ENCODE results near the gene PTGS1.

PTGS1 gene

DNA sequence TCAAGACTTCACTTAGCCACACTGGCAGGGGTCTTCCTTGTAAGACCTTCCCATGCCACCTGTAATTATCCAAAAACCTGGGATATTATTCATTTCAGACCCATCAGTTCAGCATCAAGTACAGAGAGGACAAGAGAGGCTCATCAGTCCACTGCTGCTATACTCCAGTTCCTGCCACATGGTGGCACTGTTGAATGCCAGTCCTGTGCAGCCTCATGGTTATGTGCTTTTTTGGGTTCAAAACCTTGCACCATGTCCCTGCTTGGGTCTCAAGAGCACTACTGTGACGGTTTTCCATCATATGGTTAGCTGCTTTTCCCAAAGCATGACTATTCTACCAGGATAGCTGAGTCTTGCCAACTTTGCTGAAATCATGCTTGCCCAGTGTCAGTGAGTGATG lies 8.5 kb downstream of the PTGS1 start:
- no peaks in the 10 kb centered on the region for H3K36me3 Mint-ChIP-seq
- H3K4me1 Mint-ChIP-seq = no peaks in the 10 kb centered on the region
- ATAC-seq = no peak
- H3K4me3 Mint-ChIP-seq = no peak overlapping the region
- H3K9me3 Mint-ChIP-seq = no peaks in the 10 kb centered on the region
- no peak for DNase-seq (ENCODE audit: low spot score in 2 of 2)
- no peak overlapping the region for H3K27ac Mint-ChIP-seq

DNA sequence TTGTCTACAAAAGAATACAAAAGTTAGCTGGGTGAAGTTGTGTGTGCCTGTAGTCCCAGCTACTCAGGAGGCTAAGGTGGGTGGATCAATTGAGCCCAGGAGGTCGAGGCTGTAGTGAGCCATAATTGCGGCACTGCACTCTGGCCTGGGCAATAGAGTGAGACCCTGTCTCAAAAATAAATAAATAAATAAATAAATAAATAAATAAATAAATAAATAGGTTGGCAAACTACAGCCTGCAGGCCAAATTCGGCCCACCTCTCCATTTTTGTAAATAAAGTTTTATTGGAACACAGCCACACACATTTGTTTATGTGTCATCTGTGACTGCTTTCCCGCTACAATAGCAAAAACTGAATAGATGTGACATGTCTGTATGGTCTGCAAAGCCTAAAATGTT lies 9.5 kb downstream of the PTGS1 start:
- Mint-ChIP-seq H3K36me3 (no peaks in the 10 kb centered on the region), H3K4me3 (no peak overlapping the region), H3K27ac (no peak overlapping the region), H3K9me3 (no peaks in the 10 kb centered on the region), H3K4me1 (no peaks in the 10 kb centered on the region)
- ATAC-seq (no peak), DNase-seq (ENCODE audit: low spot score in 2 of 2) (no peak)

DNA sequence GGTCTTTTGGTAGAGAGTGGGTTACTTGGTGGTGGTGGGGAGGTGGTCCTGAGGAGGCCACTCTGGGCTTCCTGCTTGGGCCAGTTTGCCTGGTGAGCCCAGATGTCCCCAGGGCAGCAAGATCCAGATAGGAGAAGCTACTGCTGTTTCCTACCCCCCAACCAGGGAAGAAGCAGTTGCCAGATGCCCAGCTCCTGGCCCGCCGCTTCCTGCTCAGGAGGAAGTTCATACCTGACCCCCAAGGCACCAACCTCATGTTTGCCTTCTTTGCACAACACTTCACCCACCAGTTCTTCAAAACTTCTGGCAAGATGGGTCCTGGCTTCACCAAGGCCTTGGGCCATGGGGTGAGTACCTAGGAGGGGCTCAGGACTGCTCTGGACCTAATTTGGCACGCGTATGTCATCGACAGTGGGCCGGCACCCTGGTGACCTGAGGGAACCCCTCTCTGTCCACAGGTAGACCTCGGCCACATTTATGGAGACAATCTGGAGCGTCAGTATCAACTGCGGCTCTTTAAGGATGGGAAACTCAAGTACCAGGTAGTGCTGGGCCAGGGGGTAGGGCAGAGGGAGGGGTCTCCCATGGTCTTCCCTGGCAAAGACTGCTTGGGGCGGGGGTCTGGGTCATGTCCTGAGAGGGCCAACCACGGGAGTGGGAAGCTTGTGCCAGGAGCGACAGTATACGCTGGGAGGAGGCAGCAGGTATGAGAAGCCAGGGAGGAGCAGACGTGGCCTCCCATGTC lies 10.6 kb downstream of the PTGS1 start:
- DNase-seq (ENCODE audit: low spot score in 2 of 2) = no peak
- H3K4me3 Mint-ChIP-seq = no peak overlapping the region
- no peaks in the 10 kb centered on the region for H3K4me1 Mint-ChIP-seq
- H3K9me3 Mint-ChIP-seq = no peaks in the 10 kb centered on the region
- no peak overlapping the region for H3K27ac Mint-ChIP-seq
- no peak for ATAC-seq
- H3K36me3 Mint-ChIP-seq = no peaks in the 10 kb centered on the region

DNA sequence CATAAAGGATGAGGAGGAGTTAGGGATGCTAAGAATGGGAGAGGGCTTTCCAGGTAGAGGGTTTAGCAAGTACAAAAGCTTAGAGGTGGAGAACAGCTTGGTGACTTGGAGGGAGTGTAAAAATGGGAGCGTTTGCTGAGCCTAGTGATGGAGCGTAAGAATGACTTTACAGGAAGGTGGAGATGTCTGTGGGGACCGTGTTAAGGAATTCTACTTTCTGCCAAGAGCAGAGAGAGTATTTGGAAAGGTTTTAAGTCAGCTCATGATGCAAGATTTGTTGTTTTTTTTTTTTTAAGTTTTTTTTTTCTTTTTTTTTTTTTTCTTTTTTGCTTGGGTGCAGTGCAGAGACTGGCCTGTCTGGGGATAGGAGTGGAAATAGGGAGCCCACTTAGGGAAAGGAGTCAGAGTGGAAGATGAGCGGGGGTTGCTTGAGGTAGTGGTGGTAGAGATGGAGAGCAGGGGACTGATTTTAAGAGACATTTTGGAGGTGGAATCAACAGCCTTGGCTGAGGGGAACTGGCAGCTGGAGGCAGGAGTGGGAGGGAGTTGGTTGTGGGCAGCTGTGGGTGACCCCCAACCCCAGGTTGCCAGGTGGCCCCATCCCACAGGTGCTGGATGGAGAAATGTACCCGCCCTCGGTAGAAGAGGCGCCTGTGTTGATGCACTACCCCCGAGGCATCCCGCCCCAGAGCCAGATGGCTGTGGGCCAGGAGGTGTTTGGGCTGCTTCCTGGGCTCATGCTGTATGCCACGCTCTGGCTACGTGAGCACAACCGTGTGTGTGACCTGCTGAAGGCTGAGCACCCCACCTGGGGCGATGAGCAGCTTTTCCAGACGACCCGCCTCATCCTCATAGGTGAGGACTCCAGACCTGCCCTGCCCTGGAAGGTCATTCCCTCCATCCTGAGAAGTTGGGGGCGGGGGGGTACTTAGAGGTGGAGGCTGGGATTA lies 12.4 kb downstream of the PTGS1 start:
- Mint-ChIP-seq H3K4me3 (no peak overlapping the region), H3K27ac (no peak overlapping the region), H3K9me3 (no peaks in the 10 kb centered on the region), H3K36me3 (no peaks in the 10 kb centered on the region), H3K4me1 (no peaks in the 10 kb centered on the region)
- ATAC-seq (no peak), DNase-seq (ENCODE audit: low spot score in 2 of 2) (no peak)

DNA sequence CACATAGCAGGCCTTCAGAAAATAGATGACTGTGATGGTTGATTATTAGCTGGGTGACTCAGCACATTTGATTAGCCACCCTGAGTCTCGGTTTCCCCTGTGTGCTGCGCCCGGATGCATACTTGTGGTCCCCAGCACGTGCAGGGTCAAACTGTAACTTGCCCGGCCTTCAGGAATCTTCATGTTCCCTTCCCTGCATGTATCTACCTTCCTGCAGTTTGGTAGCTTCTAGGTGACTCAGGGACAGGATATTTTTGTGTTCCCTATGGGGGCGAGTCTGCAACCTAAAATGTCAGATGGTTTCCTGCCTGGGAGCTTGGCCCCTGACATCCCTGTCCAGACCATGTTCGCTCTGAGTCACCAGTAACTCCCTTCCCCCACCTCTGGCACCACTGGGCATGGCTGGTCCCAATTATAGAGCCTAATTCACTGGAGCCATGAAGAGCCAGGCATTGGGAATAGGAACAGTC lies 13.2 kb downstream of the PTGS1 start:
- DNase-seq (ENCODE audit: low spot score in 2 of 2) (no peak), ATAC-seq (no peak)
- no peak overlapping the region for H3K27ac Mint-ChIP-seq
- no peaks in the 10 kb centered on the region for H3K36me3 Mint-ChIP-seq
- H3K4me3 Mint-ChIP-seq = no peak overlapping the region
- no peaks in the 10 kb centered on the region for H3K4me1 Mint-ChIP-seq
- H3K9me3 Mint-ChIP-seq = no peaks in the 10 kb centered on the region

DNA sequence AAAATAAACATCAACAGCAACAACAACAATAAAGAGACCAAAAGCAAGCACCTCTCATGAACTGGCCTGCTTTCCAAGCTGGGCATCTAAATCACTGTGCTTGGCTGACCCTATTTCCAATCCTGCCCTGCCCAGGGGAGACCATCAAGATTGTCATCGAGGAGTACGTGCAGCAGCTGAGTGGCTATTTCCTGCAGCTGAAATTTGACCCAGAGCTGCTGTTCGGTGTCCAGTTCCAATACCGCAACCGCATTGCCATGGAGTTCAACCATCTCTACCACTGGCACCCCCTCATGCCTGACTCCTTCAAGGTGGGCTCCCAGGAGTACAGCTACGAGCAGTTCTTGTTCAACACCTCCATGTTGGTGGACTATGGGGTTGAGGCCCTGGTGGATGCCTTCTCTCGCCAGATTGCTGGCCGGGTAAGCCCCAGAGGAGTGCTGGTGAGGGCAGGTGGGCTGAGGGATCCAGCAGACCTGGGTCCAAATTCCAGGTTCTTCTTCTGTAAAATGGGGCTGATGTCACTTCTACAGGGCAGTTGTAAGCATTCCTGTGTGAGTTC lies 15.6 kb downstream of the PTGS1 start:
- DNase-seq (ENCODE audit: low spot score in 2 of 2) (no peak), ATAC-seq (no peak)
- Mint-ChIP-seq H3K4me1 (peaks cover 8% of the 10 kb centered on the region), H3K9me3 (no peaks in the 10 kb centered on the region), H3K27ac (no peak overlapping the region), H3K36me3 (no peaks in the 10 kb centered on the region), H3K4me3 (no peak overlapping the region)

DNA sequence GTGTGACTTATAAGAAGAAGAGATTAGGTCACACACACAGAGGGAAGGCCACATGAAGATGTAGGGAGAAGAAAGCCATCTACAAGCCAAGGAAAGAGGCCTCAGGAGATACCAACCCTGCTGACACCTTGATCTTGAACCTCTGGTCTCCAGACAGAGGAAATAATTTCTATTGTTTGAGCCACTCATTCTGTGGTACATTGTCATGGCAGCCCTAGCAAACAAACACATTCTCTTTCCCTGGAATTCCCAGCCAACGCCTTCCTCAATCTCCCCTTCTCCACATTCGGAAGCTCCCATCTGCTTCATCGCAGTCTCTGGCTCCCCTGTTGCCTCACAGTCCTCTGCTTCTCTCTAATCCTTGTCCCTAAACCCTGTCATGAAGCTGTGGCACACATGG lies 16.7 kb downstream of the PTGS1 start:
- peaks cover 8% of the 10 kb centered on the region for H3K4me1 Mint-ChIP-seq

DNA sequence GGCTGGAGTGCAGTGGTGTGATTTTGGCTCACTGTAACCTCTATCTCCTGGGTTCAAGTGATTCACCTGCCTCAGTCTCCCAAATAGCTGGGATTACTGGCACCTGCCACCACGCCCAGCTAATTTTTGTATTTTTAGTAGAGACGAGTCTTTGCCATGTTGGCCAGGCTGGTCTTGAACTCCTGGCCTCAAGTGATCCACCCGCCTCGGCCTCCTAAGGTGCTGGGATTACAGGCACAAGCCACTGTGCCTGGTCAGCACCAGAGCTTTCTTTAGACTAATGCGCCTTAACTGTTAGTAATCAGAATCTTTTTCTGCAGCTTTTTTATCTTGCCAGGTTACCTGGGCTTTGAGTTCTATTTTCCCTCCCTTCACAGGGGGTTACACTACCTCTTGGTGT lies 18.4 kb downstream of the PTGS1 start:
- DNase-seq (ENCODE audit: low spot score in 2 of 2) (no peak), ATAC-seq (no peak)
- no peaks in the 10 kb centered on the region for H3K36me3 Mint-ChIP-seq
- H3K27ac Mint-ChIP-seq = no peak overlapping the region
- peaks cover 8% of the 10 kb centered on the region for H3K4me1 Mint-ChIP-seq
- no peak overlapping the region for H3K4me3 Mint-ChIP-seq
- no peaks in the 10 kb centered on the region for H3K9me3 Mint-ChIP-seq

More for the DNA sequence above, 16.7 kb downstream of the PTGS1 start:
- DNase-seq (ENCODE audit: low spot score in 2 of 2) = no peak
- Mint-ChIP-seq H3K9me3 (no peaks in the 10 kb centered on the region), H3K36me3 (no peaks in the 10 kb centered on the region), H3K4me3 (no peak overlapping the region), H3K27ac (no peak overlapping the region)
- no peak for ATAC-seq

DNA sequence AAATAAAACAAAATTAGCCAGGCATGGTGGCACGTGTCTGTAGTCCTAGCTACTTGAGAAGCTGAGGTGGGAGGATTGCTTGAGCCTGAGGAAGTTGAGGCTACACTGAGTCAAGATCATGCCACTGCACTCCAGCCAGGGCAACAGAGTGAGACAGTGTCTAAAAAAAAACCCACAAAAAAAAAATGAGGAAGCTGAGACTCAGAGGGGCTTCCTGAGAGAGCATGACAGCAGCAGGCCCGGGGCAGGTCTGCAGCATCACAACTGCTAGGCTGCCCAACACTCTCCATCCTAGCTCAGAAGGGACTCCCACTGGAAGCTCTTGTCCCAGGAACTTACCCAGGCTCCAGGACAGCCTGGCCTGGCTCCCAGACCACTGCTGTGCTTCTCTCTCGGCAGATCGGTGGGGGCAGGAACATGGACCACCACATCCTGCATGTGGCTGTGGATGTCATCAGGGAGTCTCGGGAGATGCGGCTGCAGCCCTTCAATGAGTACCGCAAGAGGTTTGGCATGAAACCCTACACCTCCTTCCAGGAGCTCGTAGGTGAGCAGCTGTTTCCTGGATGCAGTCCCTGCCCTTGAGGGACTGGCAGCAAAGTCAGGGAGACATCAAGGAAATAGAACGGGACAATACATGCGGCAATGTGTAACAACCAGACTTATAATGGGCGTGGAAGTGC lies 19.1 kb downstream of the PTGS1 start:
- Mint-ChIP-seq H3K4me1 (peaks cover 8% of the 10 kb centered on the region), H3K27ac (no peak overlapping the region), H3K9me3 (no peaks in the 10 kb centered on the region), H3K4me3 (no peak overlapping the region), H3K36me3 (no peaks in the 10 kb centered on the region)
- DNase-seq (ENCODE audit: low spot score in 2 of 2) (no peak), ATAC-seq (peak; percentile 42)

DNA sequence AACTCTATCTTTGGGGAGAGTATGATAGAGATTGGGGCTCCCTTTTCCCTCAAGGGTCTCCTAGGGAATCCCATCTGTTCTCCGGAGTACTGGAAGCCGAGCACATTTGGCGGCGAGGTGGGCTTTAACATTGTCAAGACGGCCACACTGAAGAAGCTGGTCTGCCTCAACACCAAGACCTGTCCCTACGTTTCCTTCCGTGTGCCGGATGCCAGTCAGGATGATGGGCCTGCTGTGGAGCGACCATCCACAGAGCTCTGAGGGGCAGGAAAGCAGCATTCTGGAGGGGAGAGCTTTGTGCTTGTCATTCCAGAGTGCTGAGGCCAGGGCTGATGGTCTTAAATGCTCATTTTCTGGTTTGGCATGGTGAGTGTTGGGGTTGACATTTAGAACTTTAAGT lies 21.5 kb downstream of the PTGS1 start:
- Mint-ChIP-seq H3K9me3 (no peaks in the 10 kb centered on the region), H3K4me1 (peaks cover 8% of the 10 kb centered on the region), H3K4me3 (no peak overlapping the region), H3K27ac (no peak overlapping the region), H3K36me3 (no peaks in the 10 kb centered on the region)
- ATAC-seq (no peak), DNase-seq (ENCODE audit: low spot score in 2 of 2) (peak in 1 of 2 donors; percentile 4)

DNA sequence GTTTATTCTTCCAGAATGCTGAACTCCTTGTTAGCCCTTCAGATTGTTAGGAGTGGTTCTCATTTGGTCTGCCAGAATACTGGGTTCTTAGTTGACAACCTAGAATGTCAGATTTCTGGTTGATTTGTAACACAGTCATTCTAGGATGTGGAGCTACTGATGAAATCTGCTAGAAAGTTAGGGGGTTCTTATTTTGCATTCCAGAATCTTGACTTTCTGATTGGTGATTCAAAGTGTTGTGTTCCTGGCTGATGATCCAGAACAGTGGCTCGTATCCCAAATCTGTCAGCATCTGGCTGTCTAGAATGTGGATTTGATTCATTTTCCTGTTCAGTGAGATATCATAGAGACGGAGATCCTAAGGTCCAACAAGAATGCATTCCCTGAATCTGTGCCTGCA lies 21.9 kb downstream of the PTGS1 start:
- no peak for ATAC-seq
- H3K36me3 Mint-ChIP-seq = no peaks in the 10 kb centered on the region
- no peak for DNase-seq (ENCODE audit: low spot score in 2 of 2)
- no peak overlapping the region for H3K4me3 Mint-ChIP-seq
- peaks cover 8% of the 10 kb centered on the region for H3K4me1 Mint-ChIP-seq
- no peaks in the 10 kb centered on the region for H3K9me3 Mint-ChIP-seq
- H3K27ac Mint-ChIP-seq = no peak overlapping the region

DNA sequence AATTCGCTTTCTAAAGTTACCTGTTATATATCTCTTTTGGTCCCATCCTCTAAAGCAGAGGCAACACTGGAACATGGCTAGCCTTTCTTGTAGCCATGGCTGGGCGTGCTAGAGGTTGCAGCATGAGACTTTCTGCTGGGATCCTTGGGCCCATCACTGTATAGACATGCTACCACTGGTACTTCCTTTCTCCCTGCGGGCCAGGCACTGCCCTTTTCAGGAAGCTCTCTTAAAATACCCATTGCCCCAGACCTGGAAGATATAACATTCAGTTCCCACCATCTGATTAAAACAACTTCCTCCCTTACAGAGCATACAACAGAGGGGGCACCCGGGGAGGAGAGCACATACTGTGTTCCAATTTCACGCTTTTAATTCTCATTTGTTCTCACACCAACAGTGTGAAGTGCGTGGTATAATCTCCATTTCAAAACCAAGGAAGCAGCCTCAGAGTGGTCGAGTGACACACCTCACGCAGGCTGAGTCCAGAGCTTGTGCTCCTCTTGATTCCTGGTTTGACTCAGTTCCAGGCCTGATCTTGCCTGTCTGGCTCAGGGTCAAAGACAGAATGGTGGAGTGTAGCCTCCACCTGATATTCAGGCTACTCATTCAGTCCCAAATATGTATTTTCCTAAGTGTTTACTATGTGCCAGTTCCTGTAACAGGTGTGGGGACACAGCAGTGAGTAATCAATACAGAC lies 22.6 kb downstream of the PTGS1 start:
- ATAC-seq = peak; percentile 39

DNA sequence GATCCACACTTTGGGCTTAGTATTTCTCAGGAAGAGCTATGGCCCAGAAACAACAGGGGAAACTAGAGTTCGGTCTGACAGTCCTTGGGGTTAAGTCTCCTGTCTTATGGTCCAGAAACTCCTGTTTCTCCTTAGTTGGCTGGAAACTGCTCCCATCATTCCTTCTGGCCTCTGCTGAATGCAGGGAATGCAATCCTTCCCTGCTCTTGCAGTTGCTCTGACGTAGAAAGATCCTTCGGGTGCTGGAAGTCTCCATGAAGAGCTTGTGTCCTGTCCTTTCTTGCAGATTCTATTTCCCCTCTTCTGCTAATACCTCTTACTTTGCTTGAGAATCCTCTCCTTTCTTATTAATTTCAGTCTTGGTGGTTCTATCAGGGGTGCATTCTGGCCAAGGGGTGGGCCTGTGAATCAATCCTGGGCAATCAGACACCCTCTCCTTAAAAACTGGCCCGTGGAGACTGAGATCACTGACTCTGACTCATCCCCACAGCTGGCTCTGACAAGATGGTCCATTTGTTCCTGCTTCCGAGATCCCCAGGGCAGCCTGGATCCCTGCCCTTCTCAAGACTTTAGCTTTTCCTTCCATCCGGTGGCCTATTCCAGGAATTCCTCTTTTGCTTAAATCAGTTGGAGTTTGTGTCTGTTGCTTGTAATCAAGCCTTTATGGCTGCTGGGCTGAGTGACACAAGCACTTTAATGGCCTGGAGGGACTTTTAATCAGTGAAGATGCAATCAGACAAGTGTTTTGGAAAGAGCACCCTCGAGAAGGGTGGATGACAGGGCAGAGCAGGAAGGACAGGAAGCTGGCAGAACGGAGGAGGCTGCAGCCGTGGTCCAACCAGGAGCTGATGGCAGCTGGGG lies 23.7 kb downstream of the PTGS1 start:
- H3K4me1 Mint-ChIP-seq = peaks cover 8% of the 10 kb centered on the region
- H3K4me3 Mint-ChIP-seq = no peak overlapping the region
- DNase-seq (ENCODE audit: low spot score in 2 of 2) (peak in 1 of 2 donors; percentile 26), ATAC-seq (no peak)
- H3K36me3 Mint-ChIP-seq = no peaks in the 10 kb centered on the region
- H3K9me3 Mint-ChIP-seq = no peaks in the 10 kb centered on the region
- no peak overlapping the region for H3K27ac Mint-ChIP-seq

More for the DNA sequence above, 22.6 kb downstream of the PTGS1 start:
- DNase-seq (ENCODE audit: low spot score in 2 of 2) = peak in 1 of 2 donors; percentile 37
- Mint-ChIP-seq H3K4me3 (no peak overlapping the region), H3K4me1 (peaks cover 8% of the 10 kb centered on the region), H3K9me3 (no peaks in the 10 kb centered on the region), H3K36me3 (no peaks in the 10 kb centered on the region), H3K27ac (no peak overlapping the region)

DNA sequence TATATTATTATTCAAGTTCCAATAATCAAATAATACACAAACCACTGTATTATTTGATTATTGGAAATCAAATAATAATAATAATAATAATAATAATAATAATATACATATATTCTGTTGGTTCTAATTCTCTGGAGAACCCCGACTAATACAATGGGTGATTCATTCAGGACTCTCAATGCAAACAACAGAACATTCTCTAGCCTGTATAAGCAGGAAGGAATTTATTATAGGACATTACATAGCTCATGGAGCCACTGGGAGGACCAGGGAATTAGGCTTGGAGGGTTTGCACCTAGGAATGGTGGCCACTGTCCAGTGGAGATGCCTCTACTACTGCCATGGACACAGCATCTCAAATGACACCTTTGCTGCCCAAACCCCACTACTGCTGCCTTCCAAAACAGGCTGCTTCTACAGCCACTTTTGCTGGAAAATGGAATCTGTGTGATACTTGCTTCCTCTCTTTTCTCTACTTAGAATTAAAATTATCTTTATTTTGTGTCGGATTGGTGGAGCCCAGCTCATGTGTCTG lies 25.9 kb downstream of the PTGS1 start:
- ATAC-seq (no peak), DNase-seq (ENCODE audit: low spot score in 2 of 2) (no peak)
- no peak overlapping the region for H3K4me3 Mint-ChIP-seq
- H3K4me1 Mint-ChIP-seq = peaks cover under 1% of the 10 kb centered on the region
- H3K36me3 Mint-ChIP-seq = peaks cover under 1% of the 10 kb centered on the region
- no peaks in the 10 kb centered on the region for H3K9me3 Mint-ChIP-seq
- no peak overlapping the region for H3K27ac Mint-ChIP-seq

Data from stimulated activated effector memory CD8-positive, alpha-beta T cell treated with anti-CD3 and anti-CD28 coated beads, Interleukin-12 subunit alpha, Interleukin-12 subunit beta, amount 100 ng/mL, for 72 hours (primary cell).